Tibial nerve (tissue), 4 donors: ENCODE measurements around the gene S100A6. TPM values are rescaled to one million over a fixed set of nuclear protein-coding genes. Genes with fewer than 3 reads are reported as not detected.

ENCODE experiments used
- DNase-seq, 2 donors: peaks; one replicate each; pipeline ENCODE4 v3.0.0-alpha.2; 2019; ENCODE audit warnings: low spot score in 2 of 2
- H3K27ac ChIP-seq, 4 donors: fragments of 200-600 bp; sonication (generic) in 3 of 4; one replicate each; pipeline ENCODE4 v1.5.1; 2017 to 2019; ENCODE audit warnings: mild to moderate bottlenecking in 1 of 4
- H3K27me3 ChIP-seq, 2 donors: fragments of 200-600 bp; sonication (generic) in 1 of 2; one replicate each; pipeline versions ENCODE4 v1.5.1 to v1.6.0; 2017 to 2019
- H3K36me3 ChIP-seq, 3 donors: fragments of 200-600 bp; sonication (generic); one replicate each; pipeline ENCODE4 v1.5.1; 2018 to 2019
- H3K4me1 ChIP-seq, 4 donors: fragments of 200-600 bp; sonication (generic) in 3 of 4; one replicate each; pipeline ENCODE4 v1.5.1; 2017 to 2019
- H3K4me3 ChIP-seq, 4 donors: fragments of 200-600 bp; sonication (generic) in 3 of 4; one replicate each; pipeline ENCODE4 v1.5.1; 2017 to 2019; ENCODE audit warnings: mild to moderate bottlenecking in 1 of 4, moderate library complexity in 1 of 4
- H3K9me3 ChIP-seq, 4 donors: fragments of 200-600 bp; sonication (generic) in 3 of 4; one replicate each; pipeline ENCODE4 v1.5.1; 2017 to 2019
- CTCF ChIP-seq, 5 experiments: fragments of 200-600 bp in 3 of 5; fragments of 450-650 bp in 2 of 5; sonication (generic) in 3 of 5; IDR thresholded peaks; one replicate each; pipeline ENCODE4 v1.5.1; 2016 to 2019; ENCODE audit warnings: antibody characterized with exemption in 5 of 5, mild to moderate bottlenecking in 3 of 5, moderate library complexity in 2 of 5
- EP300 ChIP-seq, 2 donors: sonication (generic); formaldehyde crosslinking; IDR thresholded peaks; one replicate each; pipeline ENCODE4 v1.6.1; 2017; ENCODE audit warnings: antibody characterized with exemption in 2 of 2, mild to moderate bottlenecking in 1 of 2
- POLR2A ChIP-seq, 2 donors: fragments of 450-650 bp; IDR thresholded peaks; one replicate each; pipeline ENCODE4 v1.6.1; 2017; ENCODE audit warnings: antibody characterized with exemption in 2 of 2, mild to moderate bottlenecking in 2 of 2, moderate library complexity in 2 of 2
- WGBS, 2 donors: methylation state at CpG; one replicate each; pipeline ENCODE4 v1.1.5; 2018; 5-methylcytosine and 5-hydroxymethylcytosine counted together
- total RNA-seq, 4 donors: library from RNA; depleted of rRNA; stranded (reverse); fragments of >200 nt; gene quantifications; one replicate each; pipeline ENCODE4 v1.1.0, GENCODE V29; 2016

S100A6 gene
- total RNA-seq, 4 donors from 2014 or later = 651 to 1,173 (median 946) TPM

DNA sequence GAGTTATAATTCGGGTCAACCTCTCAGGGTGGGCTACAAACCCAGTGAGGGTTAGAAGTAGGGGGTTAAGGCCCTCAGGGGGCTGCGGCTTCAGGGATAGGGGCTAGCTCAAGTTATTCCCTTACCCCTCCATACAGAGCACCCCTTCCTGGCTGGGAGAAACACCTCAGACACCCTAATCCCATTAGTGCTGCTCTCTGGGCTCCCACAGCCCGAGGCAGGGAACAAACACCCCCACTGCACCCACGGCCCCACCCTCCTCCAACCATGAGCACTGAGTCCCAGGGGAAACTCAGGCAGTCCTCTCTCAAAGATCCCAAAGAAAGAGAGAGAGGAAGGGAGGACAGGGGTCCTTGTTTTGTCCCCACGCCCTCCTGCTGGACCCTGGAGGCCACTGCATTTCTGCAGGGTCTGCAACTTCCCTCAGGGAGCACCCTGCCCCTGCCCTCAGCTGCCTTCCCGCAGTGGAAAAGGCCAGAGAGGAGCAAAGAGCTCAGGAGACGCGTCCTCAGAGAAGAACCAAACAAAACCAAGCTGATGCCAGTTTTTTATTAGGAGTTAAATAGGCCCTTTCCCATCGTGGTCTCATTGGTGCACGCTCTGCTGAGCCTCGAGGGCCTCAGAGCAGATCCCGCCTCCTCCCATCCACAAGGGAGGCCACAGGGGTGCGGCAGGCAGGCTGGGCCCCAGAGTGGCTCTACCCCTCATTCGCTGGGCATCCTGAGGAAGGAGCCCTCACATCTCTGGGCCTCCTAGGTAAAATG lies 11.2 kb upstream of the S100A6 start:
- Histone ChIP-seq H3K4me3 (peak overlapping the region in 1 of 4 donors; percentile 47), H3K4me1 (peaks cover 0 to 84% (median 65%) of the 10 kb centered on the region in 4 donors), H3K36me3 (no peaks in the 10 kb centered on the region), H3K9me3 (no peaks in the 10 kb centered on the region), H3K27me3 (no peaks in the 10 kb centered on the region), H3K27ac (peak overlapping the region; percentile 63 to 97 (median 82))
- TF ChIP-seq CTCF (IDR thresholded peaks at IDR 0.05) = no peak
- TF ChIP-seq EP300 (IDR thresholded peaks at IDR 0.05) = no peak
- no peak for TF ChIP-seq POLR2A (IDR thresholded peaks at IDR 0.05)
- DNase-seq = no peak
- 58 to 62% methylated on average over 9 to 14 of the region's 14 CpGs for WGBS, 2 donors

DNA sequence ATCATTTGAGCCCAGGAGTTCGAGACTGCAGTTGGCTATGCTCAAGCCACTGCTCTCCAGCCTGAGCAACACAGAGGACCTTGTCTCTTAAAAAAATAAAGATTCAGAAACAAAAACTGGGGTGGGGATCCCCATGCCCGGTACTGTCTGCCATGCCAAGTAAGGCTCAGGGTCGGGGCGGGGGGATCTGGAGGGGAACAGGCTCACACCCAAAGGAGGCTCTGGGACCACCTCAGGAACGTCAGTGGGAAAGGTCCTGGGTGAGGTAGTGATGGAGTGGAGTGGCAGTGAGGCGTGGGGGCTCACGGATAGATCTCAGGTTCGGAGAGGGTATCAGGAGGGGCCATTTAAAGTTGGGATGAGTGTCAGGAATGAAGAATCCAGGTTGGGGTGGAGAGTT lies 10.6 kb upstream of the S100A6 start:
- Histone ChIP-seq H3K4me3 (peak overlapping the region in 3 of 4 donors; percentile 21 to 47 (median 45)), H3K4me1 (peaks cover 0 to 90% (median 67%) of the 10 kb centered on the region in 4 donors), H3K27ac (peak overlapping the region; percentile 63 to 97 (median 82)), H3K27me3 (no peaks in the 10 kb centered on the region), H3K36me3 (no peaks in the 10 kb centered on the region), H3K9me3 (no peaks in the 10 kb centered on the region)
- no peak for TF ChIP-seq CTCF (IDR thresholded peaks at IDR 0.05)
- TF ChIP-seq EP300 (IDR thresholded peaks at IDR 0.05) = no peak
- no peak for TF ChIP-seq POLR2A (IDR thresholded peaks at IDR 0.05)
- 74 to 77% methylated on average over 8 of the region's 8 CpGs for WGBS, 2 donors
- DNase-seq = no peak

DNA sequence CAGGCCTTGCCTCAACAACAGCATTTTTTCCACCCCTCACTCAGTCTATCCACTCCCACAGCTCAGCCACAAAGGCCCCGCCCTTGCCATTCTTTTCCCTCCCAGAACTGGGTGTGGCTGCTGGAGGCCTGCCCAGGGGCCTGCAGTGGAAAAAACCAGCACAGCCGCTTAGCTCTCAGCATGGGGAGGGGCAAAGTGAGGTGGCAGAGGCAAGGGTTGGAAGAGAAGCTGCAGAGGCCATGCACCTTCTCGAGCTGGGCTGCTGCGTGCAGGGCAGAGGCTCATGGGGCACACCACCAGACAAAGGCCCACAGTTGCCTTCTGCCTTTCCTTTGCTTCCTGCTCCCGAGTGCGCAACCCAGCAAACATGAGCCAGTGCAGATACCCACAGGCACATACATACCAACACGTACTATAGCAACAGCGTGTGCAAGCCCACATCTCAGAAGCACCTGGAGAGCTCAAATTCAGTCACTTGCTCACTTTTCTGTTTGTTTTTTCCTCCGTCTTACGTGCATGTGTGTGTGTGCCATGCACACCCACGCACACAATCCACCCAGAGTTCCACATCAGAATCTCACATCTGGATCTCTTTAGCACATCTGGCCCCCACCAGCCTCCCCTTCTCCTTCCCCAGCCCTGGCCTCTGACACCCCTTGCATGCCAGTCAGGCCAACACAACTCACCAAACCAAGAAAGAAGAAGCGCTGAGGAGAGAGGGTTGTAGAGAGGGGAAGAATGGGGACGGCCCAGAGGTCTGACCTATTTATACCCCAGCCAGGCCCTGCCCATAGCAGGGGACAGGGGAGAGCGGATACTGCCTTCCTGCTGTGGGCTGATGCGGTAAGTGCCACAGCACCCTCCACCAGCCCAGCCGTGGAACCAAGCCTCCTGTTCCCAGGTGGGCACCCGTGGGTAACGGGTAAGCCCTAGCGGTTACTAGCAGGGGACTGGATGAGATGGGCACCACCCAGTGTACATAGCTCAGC lies 9.6 kb upstream of the S100A6 start, which contains the start of gene S100A4:
Gene S100A4, minus strand, starts transcription at position 740 of the 989 bp plus-strand sequence. CDS start 1,012 bp downstream, outside the sequence.
- H3K36me3 ChIP-seq = no peaks in the 10 kb centered on the region
- DNase-seq = peak; percentile 93 to 94
- 22 to 23% methylated on average over 17 to 19 of the region's 19 CpGs for WGBS, 2 donors
- no peaks in the 10 kb centered on the region for H3K9me3 ChIP-seq
- H3K4me3 ChIP-seq = peak within 1 kb of the TSS; percentile 21 to 47 (median 40)
- TF ChIP-seq CTCF (IDR thresholded peaks at IDR 0.05) (no peak), POLR2A (IDR thresholded peaks at IDR 0.05) (peak; percentile 21 to 69), EP300 (IDR thresholded peaks at IDR 0.05) (peak; percentile 85)
- peaks cover 0 to 100% (median 69%) of the 10 kb centered on the region in 4 donors for H3K4me1 ChIP-seq
- H3K27me3 ChIP-seq = no peaks in the 10 kb centered on the region
- peak within 1 kb of the TSS; percentile 63 to 97 (median 82) for H3K27ac ChIP-seq

DNA sequence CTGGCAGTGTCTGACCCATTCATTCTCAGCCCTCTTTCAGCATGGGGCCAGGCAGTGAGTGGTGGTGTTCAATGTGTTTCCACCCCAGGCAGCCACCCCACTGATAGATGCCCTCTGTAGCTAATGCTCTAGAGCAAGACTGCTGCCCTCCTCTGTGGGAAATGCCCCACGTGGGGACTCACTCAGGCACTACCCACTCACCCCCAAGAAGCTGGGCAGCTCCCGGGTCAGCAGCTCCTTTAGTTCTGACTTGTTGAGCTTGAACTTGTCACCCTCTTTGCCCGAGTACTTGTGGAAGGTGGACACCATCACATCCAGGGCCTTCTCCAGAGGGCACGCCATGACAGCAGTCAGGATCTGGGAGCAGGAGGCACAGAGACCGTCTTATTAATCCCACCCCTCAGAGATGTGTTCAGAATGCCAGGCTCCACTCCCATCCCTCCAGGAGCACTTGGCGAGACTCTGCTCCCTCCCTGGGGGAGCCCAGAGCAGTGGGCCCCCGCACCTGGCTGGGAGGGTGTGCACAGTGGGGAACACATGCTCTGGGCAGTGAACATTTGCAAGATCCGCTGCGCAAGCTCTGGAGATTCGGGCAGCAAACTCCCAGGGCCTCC lies 8.8 kb upstream of the S100A6 start:
- no peak for DNase-seq
- Histone ChIP-seq H3K36me3 (no peaks in the 10 kb centered on the region), H3K4me3 (peak overlapping the region; percentile 21 to 47 (median 40)), H3K4me1 (peaks cover 0 to 96% (median 67%) of the 10 kb centered on the region in 4 donors), H3K9me3 (no peaks in the 10 kb centered on the region), H3K27me3 (no peaks in the 10 kb centered on the region), H3K27ac (peak overlapping the region; percentile 63 to 97 (median 82))
- WGBS, 2 donors = 12 to 27% methylated on average over 6 to 8 of the region's 10 CpGs
- no peak for TF ChIP-seq POLR2A (IDR thresholded peaks at IDR 0.05)
- TF ChIP-seq CTCF (IDR thresholded peaks at IDR 0.05) = no peak
- no peak for TF ChIP-seq EP300 (IDR thresholded peaks at IDR 0.05)
